ENCODE results near the gene PDZD4.
A peak's percentile ranks its signal among the peaks of the same experiment; 100 is the strongest.

PDZD4 gene

DNA sequence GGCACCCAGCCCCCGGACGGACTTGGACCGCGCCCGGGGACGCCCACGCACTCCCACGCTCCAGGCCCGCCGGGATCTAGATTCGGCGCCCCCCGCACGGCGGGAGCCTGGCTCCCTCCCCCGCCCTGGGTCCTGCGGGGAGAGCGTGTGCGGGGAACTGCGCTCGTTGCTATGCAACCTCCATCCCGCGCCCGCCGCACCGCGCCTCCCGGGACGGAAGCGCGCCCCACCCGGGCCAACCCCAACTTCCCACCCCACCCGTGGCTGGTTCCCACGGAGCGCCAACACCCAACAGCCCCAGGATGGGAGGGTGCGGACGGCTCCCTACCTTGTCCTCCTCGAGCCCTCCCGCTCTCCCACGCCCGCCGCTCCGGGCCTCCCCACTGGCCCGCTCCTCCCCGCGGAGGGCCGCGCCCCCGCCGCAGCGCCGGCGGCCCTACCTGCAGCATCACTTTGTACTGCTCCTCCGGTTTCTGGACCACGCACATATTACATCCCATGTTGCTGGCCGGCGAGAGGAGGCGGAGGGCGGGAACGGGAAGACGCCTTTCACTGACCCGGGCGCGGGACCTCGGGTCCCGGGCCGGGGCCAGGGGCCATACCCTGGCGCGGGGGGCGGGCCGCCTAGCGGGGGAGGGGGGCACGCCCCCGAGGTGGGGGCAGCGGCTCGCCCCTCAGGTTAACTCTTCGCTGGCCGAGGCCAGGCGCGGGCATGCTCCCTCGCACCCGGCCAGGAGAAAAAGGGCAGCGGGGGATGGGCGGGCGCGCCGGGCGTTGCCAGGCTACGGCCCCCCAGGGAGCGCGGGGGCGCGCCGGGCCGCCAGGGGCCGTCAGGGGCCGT, at the start of gene PDZD4:
PDZD4 (minus strand) TSS at position 746 of the 841 bp plus-strand sequence; CDS start at position 500, 246 bp downstream.
- DNase-seq (ENCODE audit: low spot score): peak; percentile 31

DNA sequence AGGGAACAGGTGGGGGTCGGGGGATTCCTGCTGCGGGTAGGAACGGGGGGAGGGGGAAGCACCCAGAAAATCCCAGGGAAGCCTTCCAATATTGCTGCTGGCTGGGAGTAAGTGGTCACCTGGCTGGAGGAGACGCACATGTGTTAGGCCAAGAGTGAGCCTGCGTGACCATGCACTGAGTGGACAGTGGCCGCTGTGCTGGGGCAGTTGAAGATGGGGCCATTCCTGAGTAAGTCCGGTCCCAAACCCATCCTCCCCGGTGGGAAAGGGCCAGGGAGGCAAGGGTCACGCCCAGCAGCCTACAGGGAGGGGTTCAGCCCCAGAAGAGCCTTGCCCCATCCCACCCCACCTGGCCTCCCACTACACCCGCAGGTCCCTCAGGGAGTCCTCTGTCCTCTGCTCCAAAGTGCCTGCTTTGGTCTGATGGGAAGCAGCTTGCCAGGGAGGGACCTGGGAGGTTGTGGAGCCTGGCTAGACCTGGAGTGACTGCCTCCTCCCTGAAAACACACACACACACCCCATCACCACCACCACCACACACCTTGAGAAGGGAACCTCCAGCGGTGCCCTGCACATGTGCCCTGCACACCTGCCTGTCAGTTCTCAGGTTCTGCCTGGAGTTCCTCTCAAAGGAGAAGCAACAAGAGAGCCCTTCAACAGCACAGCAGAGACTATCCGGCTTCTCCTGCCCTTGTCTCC, 49.5 kb upstream of the PDZD4 start:
- no peak for DNase-seq (ENCODE audit: low spot score)

GRCh38 chrX:153878969-153879653, 48.8 kb upstream of the PDZD4 start:
- DNase-seq (ENCODE audit: low spot score): no peak

- DNase-seq (ENCODE audit: low spot score): no peak
Observed at GRCh38 chrX:153878345-153878744, 48.0 kb upstream of the PDZD4 start.

GRCh38 chrX:153877571-153878261, 47.4 kb upstream of the PDZD4 start:
- no peak for DNase-seq (ENCODE audit: low spot score)

- DNase-seq (ENCODE audit: low spot score): no peak
Observed at GRCh38 chrX:153876112-153876491, 45.8 kb upstream of the PDZD4 start.

DNA sequence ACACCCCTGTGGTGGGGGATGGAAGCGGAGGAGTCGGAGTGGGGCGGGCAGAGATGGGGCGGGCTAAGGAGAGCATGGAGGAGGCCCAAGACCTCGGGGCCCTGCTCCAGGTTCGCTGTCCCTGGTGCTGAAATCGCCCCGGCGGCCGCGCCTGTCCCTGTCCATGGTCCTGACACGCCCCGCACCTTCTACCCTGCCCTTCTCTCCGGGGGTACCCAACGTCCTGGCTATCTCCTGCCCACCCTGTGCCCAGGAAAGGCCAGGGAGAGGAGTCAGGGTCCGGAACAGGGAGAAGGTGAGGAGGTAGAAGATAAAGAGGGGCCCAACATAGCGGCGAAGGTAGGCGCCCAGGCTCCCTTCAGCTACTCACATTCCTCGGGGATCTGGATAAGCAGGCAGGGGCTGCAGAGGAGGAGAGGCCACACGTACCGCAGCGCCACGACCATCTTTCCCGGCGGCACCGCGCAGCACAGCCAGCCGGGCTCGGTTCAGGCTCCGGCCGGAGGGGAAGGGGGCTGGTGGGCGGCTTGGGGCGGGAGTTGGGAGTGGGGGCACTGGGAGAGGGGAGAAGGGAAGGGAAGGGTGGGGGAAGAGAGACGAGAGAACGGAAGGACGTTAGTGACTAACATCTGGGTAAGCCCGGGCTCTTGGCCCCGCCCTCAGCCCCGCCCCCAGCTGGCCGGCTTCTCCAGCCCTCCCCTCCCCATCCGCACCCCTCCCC, 45.2 kb upstream of the PDZD4 start:
- no peak for DNase-seq (ENCODE audit: low spot score)

- no peak for DNase-seq (ENCODE audit: low spot score)
Observed at GRCh38 chrX:153874366-153875125, 44.2 kb upstream of the PDZD4 start.

- DNase-seq (ENCODE audit: low spot score): no peak
Observed at GRCh38 chrX:153874085-153874365, 43.7 kb upstream of the PDZD4 start.

DNA sequence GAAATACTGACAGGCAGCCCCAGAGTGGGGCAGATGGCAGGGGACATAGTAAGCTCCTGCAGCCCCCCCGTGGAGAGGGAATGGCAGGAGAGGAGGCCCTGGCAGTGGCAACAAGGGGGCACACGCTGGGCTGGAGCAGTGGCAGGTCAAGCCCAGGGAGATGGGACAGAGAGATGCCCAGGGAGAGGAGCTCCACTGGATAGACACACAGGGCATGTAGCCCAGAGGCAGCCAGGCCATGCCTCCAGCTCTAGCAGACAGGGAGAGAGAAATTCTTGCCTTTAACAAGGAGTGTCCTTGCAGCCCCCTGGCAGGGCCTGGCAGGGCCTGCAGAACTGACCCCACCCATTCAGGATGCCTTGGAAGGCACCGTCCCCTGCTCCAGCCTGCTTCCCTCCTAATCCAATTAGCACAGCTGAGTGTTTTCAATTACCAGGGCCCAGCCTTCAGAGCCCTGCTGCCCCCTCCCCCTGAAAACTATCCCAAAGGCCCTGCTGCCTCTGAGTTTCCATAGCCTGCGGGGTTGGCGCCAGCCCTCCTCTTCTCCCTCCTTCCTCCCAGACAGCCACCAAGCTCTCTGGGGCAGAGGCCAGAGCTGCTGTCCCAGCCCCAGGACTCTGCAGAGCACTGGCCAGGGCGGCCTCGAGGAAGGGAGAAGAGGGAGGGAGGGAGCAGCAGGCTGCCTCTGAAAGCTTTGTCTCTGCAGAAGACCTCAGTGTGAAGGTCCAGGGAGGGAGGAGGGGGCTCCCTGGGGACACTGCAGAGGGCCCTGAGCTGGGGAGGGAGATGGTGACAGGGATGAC, 43.1 kb upstream of the PDZD4 start:
- no peak for DNase-seq (ENCODE audit: low spot score)

GRCh38 chrX:153871946-153872878, 41.9 kb upstream of the PDZD4 start:
- no peak for DNase-seq (ENCODE audit: low spot score)

DNA sequence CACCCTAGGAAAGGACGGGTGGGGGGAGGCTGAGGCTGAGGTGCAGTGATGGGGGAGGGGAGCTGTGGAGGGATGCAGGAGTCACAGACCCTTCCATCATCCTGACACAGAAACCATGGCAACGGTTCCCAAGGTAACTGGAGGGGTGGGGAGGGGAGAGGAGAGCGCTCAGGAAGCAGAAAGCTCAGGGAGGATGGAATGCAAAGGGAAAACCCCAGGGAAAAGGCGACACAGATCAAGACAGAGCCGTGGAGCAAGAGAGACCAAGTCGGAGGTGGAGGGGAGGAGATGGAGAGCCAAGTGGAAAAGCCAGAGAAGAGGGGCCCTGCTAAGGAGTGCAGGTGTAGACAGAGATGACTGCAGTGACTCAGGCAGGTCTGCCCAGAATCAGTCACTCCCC, 41.1 kb upstream of the PDZD4 start:
- no peak for DNase-seq (ENCODE audit: low spot score)

DNA sequence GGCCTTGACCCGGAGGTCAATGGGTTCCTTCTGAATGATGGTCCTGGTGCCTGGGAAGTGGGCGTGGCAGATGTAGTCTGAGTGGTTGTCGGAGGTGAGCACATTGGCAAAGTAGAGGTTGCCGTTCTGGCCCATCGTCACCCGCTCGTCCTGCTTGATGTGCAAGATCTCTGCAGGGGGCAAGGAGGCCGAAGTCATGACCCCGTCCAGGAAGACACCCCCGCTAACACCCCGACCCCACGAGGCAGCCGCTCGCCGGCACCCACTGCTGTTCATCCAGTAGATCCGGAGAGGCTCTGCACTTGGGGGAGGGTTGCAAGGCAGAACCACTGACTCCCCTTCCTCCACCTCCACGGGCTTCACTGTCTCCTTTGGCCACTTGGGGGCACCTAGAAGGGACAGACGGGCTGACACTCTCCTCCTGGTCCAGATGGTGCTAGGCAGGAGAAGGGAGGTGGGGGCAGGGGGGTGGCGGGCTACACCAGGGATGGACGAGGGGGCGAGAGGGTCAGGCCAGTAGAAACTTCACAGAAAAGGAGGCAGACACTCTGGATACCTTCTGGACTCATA, 40.5 kb upstream of the PDZD4 start:
- no peak for DNase-seq (ENCODE audit: low spot score)

DNA sequence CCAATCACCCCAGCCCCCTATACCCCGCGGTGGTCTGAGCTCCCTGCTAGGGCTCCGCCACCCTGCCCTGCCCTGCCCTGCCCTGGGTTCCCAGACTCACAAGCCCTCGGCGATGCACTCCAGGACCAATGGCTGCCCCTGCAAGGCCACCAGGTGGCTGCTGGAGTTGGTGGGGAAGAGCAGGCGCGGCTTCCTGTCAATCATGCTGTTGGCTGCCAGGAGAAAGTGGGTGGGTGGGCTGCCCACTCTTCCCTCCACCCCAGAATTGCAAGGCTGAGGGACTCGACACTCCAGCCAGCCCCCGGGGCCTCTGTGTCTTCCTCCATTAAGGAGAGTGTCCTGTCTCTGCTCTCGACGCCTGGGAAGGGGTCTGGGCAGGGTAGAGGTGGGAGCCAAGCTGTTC, 39.9 kb upstream of the PDZD4 start:
- DNase-seq (ENCODE audit: low spot score): no peak

- no peak for DNase-seq (ENCODE audit: low spot score)
Observed at GRCh38 chrX:153869473-153870287, 39.3 kb upstream of the PDZD4 start.

DNA sequence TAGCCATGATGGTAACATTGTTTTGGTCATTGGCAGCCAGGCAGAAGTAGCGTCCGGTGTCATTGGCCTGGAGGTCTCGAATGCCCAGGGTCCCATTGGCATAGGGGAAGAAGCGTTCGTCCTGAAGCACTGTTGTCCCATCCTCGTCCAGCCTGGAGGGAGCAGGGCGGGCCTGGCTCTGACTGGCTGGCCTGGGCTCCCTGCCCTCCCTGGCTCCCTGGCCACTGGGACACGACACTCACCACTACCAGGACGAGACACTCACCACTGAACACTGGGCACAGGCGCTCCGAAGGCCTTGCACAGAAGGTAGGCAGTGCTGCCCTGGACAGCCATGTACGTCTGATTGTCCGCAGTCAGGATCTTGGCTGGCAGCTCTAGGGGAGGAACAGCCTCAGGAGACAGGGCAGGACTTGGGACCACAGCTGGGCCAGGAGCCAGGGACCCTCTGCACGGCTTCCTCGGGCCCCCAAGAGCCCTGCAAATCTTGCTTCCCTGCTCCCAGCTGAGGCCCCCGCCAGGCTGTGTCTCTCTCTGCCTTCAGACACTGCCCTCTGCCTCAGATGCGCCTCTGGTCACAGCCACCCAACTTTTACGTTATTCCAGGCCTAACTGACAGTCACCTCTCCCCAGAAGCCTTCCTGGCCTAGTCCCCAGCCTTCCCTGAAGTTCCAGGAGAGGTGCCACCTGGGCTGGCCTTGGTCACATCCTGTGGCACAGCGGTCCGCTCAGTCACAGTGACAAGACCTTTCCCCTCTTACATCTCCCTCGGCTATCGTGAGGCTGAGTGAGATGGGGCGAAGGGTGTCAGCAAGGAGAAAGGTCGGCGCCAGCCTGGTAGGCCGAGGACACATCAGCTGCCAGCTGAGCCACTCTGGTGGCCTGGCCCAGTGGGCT, 38.5 kb upstream of the PDZD4 start:
- no peak for DNase-seq (ENCODE audit: low spot score)

- no peak for DNase-seq (ENCODE audit: low spot score)
Observed at GRCh38 chrX:153867671-153868070, 37.3 kb upstream of the PDZD4 start.
